Kasumi-1 (cell line): Measurements from ENCODE around the gene HYDIN.
A peak's percentile ranks its signal among the peaks of the same experiment; 100 is the strongest.

ENCODE experiments used
- DNase-seq, 2 experiments: peaks; one replicate each; lab custom pipeline; 2025; lab: John Stamatoyannopoulos, UW

Gene HYDIN

GRCh38 chr16:70786020-70786755 lies 444.3 kb downstream of the HYDIN start:
- no peak for DNase-seq

GRCh38 chr16:70784692-70785555 lies 445.6 kb downstream of the HYDIN start:
- no peak for DNase-seq

GRCh38 chr16:70782237-70782636 lies 448.3 kb downstream of the HYDIN start:
- no peak for DNase-seq

- DNase-seq: no peak
Observed at GRCh38 chr16:70781800-70782199, 448.7 kb downstream of the HYDIN start.

GRCh38 chr16:70780546-70780945 lies 450.0 kb downstream of the HYDIN start:
- DNase-seq: no peak

GRCh38 chr16:70779361-70779760 lies 451.2 kb downstream of the HYDIN start:
- no peak for DNase-seq

GRCh38 chr16:70778901-70779309 lies 451.6 kb downstream of the HYDIN start:
- peak in 1 of 2 experiments; percentile 7 for DNase-seq

GRCh38 chr16:70777973-70778406 lies 452.5 kb downstream of the HYDIN start:
- no peak for DNase-seq

GRCh38 chr16:70777496-70777895 lies 453.0 kb downstream of the HYDIN start:
- DNase-seq: no peak

- DNase-seq: no peak
Observed at GRCh38 chr16:70775399-70775798, 455.1 kb downstream of the HYDIN start.

GRCh38 chr16:70774261-70774660 lies 456.3 kb downstream of the HYDIN start:
- no peak for DNase-seq

- no peak for DNase-seq
Observed at GRCh38 chr16:70772493-70772892, 458.0 kb downstream of the HYDIN start.

- DNase-seq: peak; percentile 42 to 53
Observed at GRCh38 chr16:70770626-70771552, 459.6 kb downstream of the HYDIN start.

GRCh38 chr16:70770291-70770625 lies 460.3 kb downstream of the HYDIN start:
- no peak for DNase-seq

GRCh38 chr16:70769761-70770160 lies 460.8 kb downstream of the HYDIN start:
- no peak for DNase-seq

GRCh38 chr16:70769131-70769530 lies 461.4 kb downstream of the HYDIN start:
- no peak for DNase-seq

- DNase-seq: no peak
Observed at GRCh38 chr16:70768203-70768580, 462.3 kb downstream of the HYDIN start.

- no peak for DNase-seq
Observed at GRCh38 chr16:70767377-70768202, 462.9 kb downstream of the HYDIN start.

- DNase-seq: no peak
Observed at GRCh38 chr16:70766658-70767057, 463.9 kb downstream of the HYDIN start.

- no peak for DNase-seq
Observed at GRCh38 chr16:70766176-70766575, 464.3 kb downstream of the HYDIN start.

GRCh38 chr16:70765491-70765890 lies 465.0 kb downstream of the HYDIN start:
- no peak for DNase-seq
